Esophagus squamous epithelium (tissue), 5 donors: Measurements from ENCODE around the gene MAGI1. TPM values are rescaled to one million over a fixed set of nuclear protein-coding genes. Genes with fewer than 3 reads are reported as not detected.

ENCODE experiments used
- DNase-seq: peaks from one replicate; lab custom pipeline; 2025; lab: John Stamatoyannopoulos, UW
- H3K27ac ChIP-seq, 4 donors: fragments of 200-600 bp; sonication (generic); one replicate each; pipeline ENCODE4 v1.5.1; 2016 to 2019; ENCODE audit warnings: mild to moderate bottlenecking in 1 of 4
- H3K27me3 ChIP-seq, 4 donors: fragments of 200-600 bp; sonication (generic); 1 replicate in 3 of 4; 2 replicates in 1 of 4; pipeline versions ENCODE4 v1.5.1 to v1.6.0; 2017 to 2021; ENCODE audit warnings: antibody characterized with exemption in 1 of 4
- H3K36me3 ChIP-seq, 3 donors: fragments of 200-600 bp; sonication (generic); one replicate each; pipeline ENCODE4 v1.5.1; 2016 to 2019
- H3K4me1 ChIP-seq, 3 donors: fragments of 200-600 bp; sonication (generic); one replicate each; pipeline ENCODE4 v1.5.1; 2017 to 2019
- H3K4me3 ChIP-seq, 4 donors: fragments of 200-600 bp; sonication (generic); 1 replicate in 3 of 4; 2 replicates in 1 of 4; pipeline ENCODE4 v1.5.1; 2016 to 2019; ENCODE audit warnings: mild to moderate bottlenecking in 2 of 4, moderate library complexity in 1 of 4
- H3K9me3 ChIP-seq, 3 donors: fragments of 200-600 bp; sonication (generic); one replicate each; pipeline ENCODE4 v1.5.1; 2016 to 2019
- CTCF ChIP-seq, 6 experiments: fragments of 450-650 bp in 4 of 6; fragments of 200-600 bp in 2 of 6; sonication (generic) in 2 of 6; IDR thresholded peaks; one replicate each; pipeline ENCODE4 v1.5.1; 2016 to 2019; ENCODE audit warnings: antibody characterized with exemption in 6 of 6, mild to moderate bottlenecking in 4 of 6, moderate library complexity in 4 of 6
- POLR2A ChIP-seq, 4 donors: fragments of 450-650 bp; IDR thresholded peaks; one replicate each; pipeline ENCODE4 v1.6.1; 2017; ENCODE audit warnings: antibody characterized with exemption in 4 of 4, mild to moderate bottlenecking in 4 of 4, moderate library complexity in 3 of 4
- WGBS, 2 donors: methylation state at CpG; one replicate each; pipeline ENCODE4 v1.1.5; 2018; 5-methylcytosine and 5-hydroxymethylcytosine counted together
- intact Hi-C: fragments of 100-400 bp; cut with DNase I; formaldehyde crosslinking; loops from one replicate; pipeline ENCODE4 v1.15.0; 2022
- total RNA-seq, 4 donors: library from RNA; depleted of rRNA; stranded (reverse); fragments of >200 nt; gene quantifications; one replicate each; pipeline ENCODE4 v1.1.0, GENCODE V29; 2016
- donor health status: DM: yes; HTN: yes; CAD: no.

MAGI1 gene
- total RNA-seq, 4 donors from 2014 or later, result 12.0 to 28.2 (median 21.1) TPM

- no peaks in the 10 kb centered on the region for H3K4me1 ChIP-seq
- TF ChIP-seq POLR2A (IDR thresholded peaks at IDR 0.05), result no peak
- no peak for TF ChIP-seq CTCF (IDR thresholded peaks at IDR 0.05)
- no peak for DNase-seq
- WGBS, 2 donors, result 42 to 43% methylated on average over 1 of the region's 1 CpG
- no peak overlapping the region for H3K27ac ChIP-seq
- H3K27me3 ChIP-seq, result no peaks in the 10 kb centered on the region
- H3K9me3 ChIP-seq, result no peaks in the 10 kb centered on the region
- intact Hi-C loops, result no loop called here
- H3K4me3 ChIP-seq, result no peak overlapping the region
- no peaks in the 10 kb centered on the region for H3K36me3 ChIP-seq
Measured at GRCh38 chr3:65531499-65531898, 507.2 kb downstream of the MAGI1 start.

GRCh38 chr3:65526656-65527055, 512.1 kb downstream of the MAGI1 start:
- TF ChIP-seq POLR2A (IDR thresholded peaks at IDR 0.05), result no peak
- no peak for TF ChIP-seq CTCF (IDR thresholded peaks at IDR 0.05)
- WGBS, 2 donors, result 93 to 94% methylated on average over 3 of the region's 3 CpGs

GRCh38 chr3:65524584-65524983, 514.1 kb downstream of the MAGI1 start:
- Histone ChIP-seq H3K4me1 (no peaks in the 10 kb centered on the region), H3K27ac (no peak overlapping the region), H3K9me3 (no peaks in the 10 kb centered on the region), H3K36me3 (no peaks in the 10 kb centered on the region), H3K27me3 (no peaks in the 10 kb centered on the region), H3K4me3 (no peak overlapping the region)
- DNase-seq, result no peak
- 83 to 85% methylated on average over 4 of the region's 4 CpGs for WGBS, 2 donors
- no peak for TF ChIP-seq POLR2A (IDR thresholded peaks at IDR 0.05)
- TF ChIP-seq CTCF (IDR thresholded peaks at IDR 0.05), result no peak
- intact Hi-C loops, result no loop called here

More at GRCh38 chr3:65526656-65527055, 512.1 kb downstream of the MAGI1 start:
- no peaks in the 10 kb centered on the region for H3K9me3 ChIP-seq
- H3K36me3 ChIP-seq, result no peaks in the 10 kb centered on the region
- intact Hi-C loops, result no loop called here
- H3K4me3 ChIP-seq, result no peak overlapping the region
- H3K4me1 ChIP-seq, result no peaks in the 10 kb centered on the region
- H3K27ac ChIP-seq, result no peak overlapping the region
- DNase-seq, result no peak
- H3K27me3 ChIP-seq, result no peaks in the 10 kb centered on the region

GRCh38 chr3:65523878-65524277, 514.8 kb downstream of the MAGI1 start:
- WGBS, 2 donors, result 66 to 81% methylated on average over 4 of the region's 4 CpGs
- H3K27me3 ChIP-seq, result no peaks in the 10 kb centered on the region
- no peaks in the 10 kb centered on the region for H3K36me3 ChIP-seq
- DNase-seq, result no peak
- no peaks in the 10 kb centered on the region for H3K4me1 ChIP-seq
- H3K27ac ChIP-seq, result no peak overlapping the region
- H3K4me3 ChIP-seq, result no peak overlapping the region
- intact Hi-C loops, result no loop called here
- no peak for TF ChIP-seq POLR2A (IDR thresholded peaks at IDR 0.05)
- TF ChIP-seq CTCF (IDR thresholded peaks at IDR 0.05), result no peak
- no peaks in the 10 kb centered on the region for H3K9me3 ChIP-seq

- Histone ChIP-seq H3K9me3 (no peaks in the 10 kb centered on the region), H3K27ac (no peak overlapping the region), H3K36me3 (no peaks in the 10 kb centered on the region), H3K4me3 (no peak overlapping the region), H3K4me1 (no peaks in the 10 kb centered on the region), H3K27me3 (no peaks in the 10 kb centered on the region)
- no peak for TF ChIP-seq POLR2A (IDR thresholded peaks at IDR 0.05)
- TF ChIP-seq CTCF (IDR thresholded peaks at IDR 0.05), result no peak
- 65 to 83% methylated on average over 2 of the region's 2 CpGs for WGBS, 2 donors
- no peak for DNase-seq
- intact Hi-C loops, result no loop called here
Measured at GRCh38 chr3:65521032-65521431, 517.7 kb downstream of the MAGI1 start.
